Astrocyte (in vitro differentiated cells and primary cell): Measurements from ENCODE around the gene LAP3. TPM values are rescaled to one million over a fixed set of nuclear protein-coding genes. Genes with fewer than 3 reads are reported as not detected.

Experiments
- DNase-seq: peaks from one replicate; pipeline ENCODE4 v3.0.0-alpha.2; 2010; ENCODE audit warnings: low read depth
- FAIRE-seq: peaks from 2 replicates; lab custom pipeline; 2011; peaks lifted over from hg19 to GRCh38; lab: Jason Lieb, UNC
- H2AFZ ChIP-seq: 2 replicates; pipeline ENCODE4 v1.6.0; 2012; ENCODE audit warnings: low read depth, low read length, inconsistent platforms
- H3K27ac ChIP-seq: 2 replicates; pipeline ENCODE4 v1.5.1; 2011; ENCODE audit warnings: low read depth, low read length, inconsistent platforms
- H3K27me3 ChIP-seq: 2 replicates; pipeline ENCODE4 v1.6.0; 2011; ENCODE audit warnings: low read length, inconsistent platforms; ENCODE audit not compliant: insufficient read depth
- H3K36me3 ChIP-seq: 2 replicates; pipeline ENCODE4 v1.5.1; 2011; ENCODE audit warnings: low read length, inconsistent platforms; ENCODE audit not compliant: insufficient read depth
- H3K4me1 ChIP-seq: 2 replicates; pipeline ENCODE4 v1.5.1; 2011; ENCODE audit warnings: low read length, inconsistent platforms; ENCODE audit not compliant: insufficient read depth
- H3K4me2 ChIP-seq: 2 replicates; pipeline ENCODE4 v1.6.0; 2012; ENCODE audit warnings: low read length, inconsistent platforms
- H3K4me3 ChIP-seq: 2 replicates; pipeline ENCODE4 v1.5.1; 2011; ENCODE audit warnings: low read depth, mild to moderate bottlenecking, low read length, inconsistent platforms; ENCODE audit not compliant: insufficient read depth
- H3K79me2 ChIP-seq: 2 replicates; pipeline ENCODE4 v1.6.0; 2012; ENCODE audit warnings: mild to moderate bottlenecking, low read length, inconsistent platforms; ENCODE audit not compliant: insufficient read depth
- H3K9ac ChIP-seq: 2 replicates; pipeline ENCODE4 v1.6.0; 2012; ENCODE audit warnings: mild to moderate bottlenecking, low read length, inconsistent platforms
- H3K9me3 ChIP-seq: 2 replicates; pipeline ENCODE4 v1.5.1; 2012; ENCODE audit warnings: low read depth, mild to moderate bottlenecking, low read length, inconsistent platforms; ENCODE audit not compliant: insufficient read depth
- H4K20me1 ChIP-seq: 2 replicates; pipeline ENCODE4 v1.6.0; 2012; ENCODE audit warnings: low read length, inconsistent platforms; ENCODE audit not compliant: insufficient read depth
- H3K27ac Mint-ChIP-seq: one replicate; pipeline ENCODE4 v1.8.0; 2021; ENCODE audit warnings: mild to moderate bottlenecking, mixed read lengths; ENCODE audit not compliant: unreplicated experiment
- H3K27me3 Mint-ChIP-seq: one replicate; pipeline ENCODE4 v1.8.0; 2021; ENCODE audit warnings: low read depth, mixed read lengths; ENCODE audit not compliant: unreplicated experiment
- H3K36me3 Mint-ChIP-seq: one replicate; pipeline ENCODE4 v1.8.0; 2021; ENCODE audit warnings: low read depth, mixed read lengths; ENCODE audit not compliant: unreplicated experiment
- H3K4me1 Mint-ChIP-seq: one replicate; pipeline ENCODE4 v1.8.0; 2021; ENCODE audit warnings: low read depth, mixed read lengths; ENCODE audit not compliant: unreplicated experiment
- H3K4me3 Mint-ChIP-seq: one replicate; pipeline ENCODE4 v1.8.0; 2021; ENCODE audit warnings: mild to moderate bottlenecking, moderate library complexity, mixed read lengths; ENCODE audit not compliant: unreplicated experiment
- H3K9me3 Mint-ChIP-seq: one replicate; pipeline ENCODE4 v1.8.0; 2021; ENCODE audit warnings: mild to moderate bottlenecking, mixed read lengths; ENCODE audit not compliant: unreplicated experiment
- EZH2 ChIP-seq: IDR thresholded peaks from 2 replicates; pipeline ENCODE4 v1.6.1; 2012; ENCODE audit warnings: mild to moderate bottlenecking, low read length, inconsistent platforms; ENCODE audit not compliant: insufficient read depth
- total RNA-seq: library from RNA; stranded (reverse); gene quantifications from 2 replicates; pipeline ENCODE4 v1.2.1, GENCODE V29; 2021
- TF ChIP-seq, protein P1 (sequence below): IDR thresholded peaks from 2 replicates; pipeline ENCODE4 v1.5.1; 2011; ENCODE audit warnings: low read depth, mild to moderate bottlenecking, inconsistent platforms, low read length, moderate library complexity; ENCODE audit not compliant: insufficient read depth

LAP3 gene
- total RNA-seq, 1 donor from 2014 or later, result 163 TPM

DNA sequence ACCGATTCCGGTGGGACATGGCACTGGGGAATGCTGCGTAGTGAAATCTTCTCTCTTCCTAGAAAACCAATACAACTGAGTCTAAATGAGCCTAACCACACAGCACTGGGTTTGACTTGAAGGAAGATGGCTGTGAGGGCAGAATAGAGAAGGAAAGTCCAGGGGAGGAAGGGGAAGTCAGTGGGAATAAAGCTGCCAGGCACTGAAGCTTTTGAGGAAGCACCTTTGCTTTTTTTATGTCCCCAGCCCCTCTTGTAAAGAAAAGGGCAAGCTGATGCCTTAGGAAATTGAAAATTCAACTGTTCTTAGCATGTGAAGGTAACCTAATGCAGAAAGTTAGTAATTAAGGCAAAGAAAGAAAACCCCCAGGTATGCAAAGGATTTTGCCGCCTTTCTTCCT, 58.1 kb downstream of the LAP3 start:
- no peaks in the 10 kb centered on the region for H3K27me3 Mint-ChIP-seq
- H2AFZ ChIP-seq, result no peak overlapping the region
- no peak for TF ChIP-seq EZH2
- TF ChIP-seq, protein P1, sequence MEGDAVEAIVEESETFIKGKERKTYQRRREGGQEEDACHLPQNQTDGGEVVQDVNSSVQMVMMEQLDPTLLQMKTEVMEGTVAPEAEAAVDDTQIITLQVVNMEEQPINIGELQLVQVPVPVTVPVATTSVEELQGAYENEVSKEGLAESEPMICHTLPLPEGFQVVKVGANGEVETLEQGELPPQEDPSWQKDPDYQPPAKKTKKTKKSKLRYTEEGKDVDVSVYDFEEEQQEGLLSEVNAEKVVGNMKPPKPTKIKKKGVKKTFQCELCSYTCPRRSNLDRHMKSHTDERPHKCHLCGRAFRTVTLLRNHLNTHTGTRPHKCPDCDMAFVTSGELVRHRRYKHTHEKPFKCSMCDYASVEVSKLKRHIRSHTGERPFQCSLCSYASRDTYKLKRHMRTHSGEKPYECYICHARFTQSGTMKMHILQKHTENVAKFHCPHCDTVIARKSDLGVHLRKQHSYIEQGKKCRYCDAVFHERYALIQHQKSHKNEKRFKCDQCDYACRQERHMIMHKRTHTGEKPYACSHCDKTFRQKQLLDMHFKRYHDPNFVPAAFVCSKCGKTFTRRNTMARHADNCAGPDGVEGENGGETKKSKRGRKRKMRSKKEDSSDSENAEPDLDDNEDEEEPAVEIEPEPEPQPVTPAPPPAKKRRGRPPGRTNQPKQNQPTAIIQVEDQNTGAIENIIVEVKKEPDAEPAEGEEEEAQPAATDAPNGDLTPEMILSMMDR, result no peak
- no peak overlapping the region for H3K4me3 Mint-ChIP-seq
- peaks cover 3% of the 10 kb centered on the region for H3K36me3 Mint-ChIP-seq
- no peak overlapping the region for H3K27ac ChIP-seq
- no peaks in the 10 kb centered on the region for H3K9me3 Mint-ChIP-seq
- no peaks in the 10 kb centered on the region for H3K4me1 ChIP-seq
- peaks cover 33% of the 10 kb centered on the region for H3K36me3 ChIP-seq
- no peak overlapping the region for H3K4me2 ChIP-seq
- no peaks in the 10 kb centered on the region for H3K27me3 ChIP-seq
- no peak overlapping the region for H3K27ac Mint-ChIP-seq
- H3K9ac ChIP-seq, result no peak overlapping the region
- peaks cover 7% of the 10 kb centered on the region for H3K79me2 ChIP-seq
- no peak overlapping the region for H3K4me3 ChIP-seq
- FAIRE-seq (no peak), DNase-seq (no peak)
- H3K4me1 Mint-ChIP-seq, result no peaks in the 10 kb centered on the region
- peaks cover 34% of the 10 kb centered on the region for H4K20me1 ChIP-seq
- no peaks in the 10 kb centered on the region for H3K9me3 ChIP-seq

DNA sequence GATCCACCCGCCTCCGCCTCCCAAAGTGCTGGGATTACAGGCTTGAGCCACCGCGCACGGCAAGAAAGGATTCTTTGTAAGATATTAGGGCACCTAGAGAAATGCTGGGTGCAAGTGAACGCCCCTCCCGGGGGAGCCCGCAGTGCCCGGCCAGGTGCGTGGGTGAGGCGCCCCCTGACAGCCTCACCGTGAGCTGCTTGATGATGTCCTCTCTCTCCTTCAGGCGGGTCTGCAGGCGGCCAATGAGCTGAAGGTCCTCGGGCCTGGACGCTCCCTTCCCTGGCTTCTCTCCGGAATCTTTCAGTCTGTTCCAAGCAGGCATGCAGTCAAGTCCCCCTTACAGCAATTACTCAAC, 59.3 kb downstream of the LAP3 start:
- Histone ChIP-seq H4K20me1 (peaks cover 28% of the 10 kb centered on the region), H3K4me3 (no peak overlapping the region), H3K9ac (no peak overlapping the region), H3K27ac (no peak overlapping the region), H3K27me3 (no peaks in the 10 kb centered on the region), H3K4me2 (no peak overlapping the region), H3K9me3 (no peaks in the 10 kb centered on the region), H2AFZ (no peak overlapping the region), H3K4me1 (no peaks in the 10 kb centered on the region), H3K36me3 (peaks cover 22% of the 10 kb centered on the region), H3K79me2 (no peaks in the 10 kb centered on the region)
- FAIRE-seq, result no peak
- Mint-ChIP-seq H3K4me3 (no peak overlapping the region), H3K36me3 (peaks cover 1% of the 10 kb centered on the region), H3K27me3 (no peaks in the 10 kb centered on the region), H3K27ac (no peak overlapping the region), H3K4me1 (no peaks in the 10 kb centered on the region), H3K9me3 (no peaks in the 10 kb centered on the region)
- no peak for TF ChIP-seq EZH2
- no peak for DNase-seq

DNA sequence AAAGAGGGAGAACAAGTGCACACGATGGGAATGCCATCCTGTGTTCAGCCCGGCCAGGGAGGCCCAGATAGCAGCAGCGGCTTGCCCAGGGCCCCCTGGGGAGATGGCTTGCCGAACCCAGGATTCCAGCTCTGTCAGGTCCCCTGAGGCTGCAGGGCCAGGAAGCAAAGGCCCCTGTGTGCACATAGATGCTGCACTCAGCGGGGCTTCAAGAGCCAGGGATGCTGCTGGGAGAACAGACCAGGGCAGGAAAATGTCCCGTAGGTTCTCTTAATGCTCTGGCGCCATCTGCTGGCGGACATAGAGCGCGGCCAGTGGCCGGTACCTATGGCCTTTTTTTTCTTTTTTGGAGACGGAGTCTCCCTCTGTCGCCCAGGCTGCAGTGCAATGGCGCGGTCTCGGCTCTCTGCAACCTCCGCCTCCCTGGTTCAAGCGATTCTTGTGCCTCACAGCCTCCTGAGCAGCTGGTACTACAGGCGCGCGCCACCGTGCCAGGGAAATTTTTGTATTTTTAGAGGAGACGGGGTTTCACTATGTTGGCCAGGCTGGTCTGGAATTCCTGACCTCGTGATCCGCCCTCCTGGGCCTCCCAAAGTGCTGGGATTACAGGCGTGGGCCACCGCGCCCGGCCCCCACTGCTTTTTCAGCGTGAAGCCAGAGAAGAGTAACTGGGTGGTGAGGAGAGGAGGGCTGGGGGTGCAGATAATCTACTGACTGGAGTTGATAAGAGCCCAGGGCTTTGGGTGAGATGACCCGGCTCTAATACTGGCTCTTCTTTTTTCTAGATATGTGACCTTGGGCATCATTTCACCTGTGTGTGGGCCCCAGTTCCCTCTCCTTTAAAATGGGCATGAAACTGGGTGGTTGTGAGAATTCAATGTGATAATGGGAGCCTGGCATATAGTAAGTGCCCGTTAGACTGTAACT, 60.0 kb downstream of the LAP3 start:
- no peaks in the 10 kb centered on the region for H3K27me3 ChIP-seq
- no peak overlapping the region for H3K27ac Mint-ChIP-seq
- peaks cover 21% of the 10 kb centered on the region for H4K20me1 ChIP-seq
- no peak overlapping the region for H2AFZ ChIP-seq
- FAIRE-seq, result no peak
- H3K9me3 ChIP-seq, result no peaks in the 10 kb centered on the region
- no peaks in the 10 kb centered on the region for H3K4me1 ChIP-seq
- peaks cover 1% of the 10 kb centered on the region for H3K36me3 Mint-ChIP-seq
- H3K36me3 ChIP-seq, result peaks cover 16% of the 10 kb centered on the region
- H3K4me2 ChIP-seq, result no peak overlapping the region
- H3K9me3 Mint-ChIP-seq, result no peaks in the 10 kb centered on the region
- peak; percentile 34 for DNase-seq
- no peak overlapping the region for H3K27ac ChIP-seq
- H3K9ac ChIP-seq, result no peak overlapping the region
- H3K4me3 Mint-ChIP-seq, result no peak overlapping the region
- TF ChIP-seq, protein P1, result peak; percentile 92
- TF ChIP-seq EZH2, result no peak
- no peaks in the 10 kb centered on the region for H3K4me1 Mint-ChIP-seq
- no peaks in the 10 kb centered on the region for H3K27me3 Mint-ChIP-seq
- no peaks in the 10 kb centered on the region for H3K79me2 ChIP-seq
- no peak overlapping the region for H3K4me3 ChIP-seq
